Stimulated activated CD8-positive, alpha-beta memory T cell treated with anti-CD3 and anti-CD28 coated beads, Interleukin-12 subunit alpha, Interleukin-12 subunit beta, amount 100 ng/mL, for 1 hour (primary cell): ENCODE data around the gene RAD51C.
"Not testable (repeated sequence)": the region's sequence is repeated elsewhere in the genome, so short reads cannot be mapped to it uniquely, and the experiment has no call there.

Source experiments
- DNase-seq: peaks from one replicate; pipeline ENCODE4 v3.0.0-alpha.2; 2020; ENCODE audit warnings: low read depth

The RAD51C gene

DNA sequence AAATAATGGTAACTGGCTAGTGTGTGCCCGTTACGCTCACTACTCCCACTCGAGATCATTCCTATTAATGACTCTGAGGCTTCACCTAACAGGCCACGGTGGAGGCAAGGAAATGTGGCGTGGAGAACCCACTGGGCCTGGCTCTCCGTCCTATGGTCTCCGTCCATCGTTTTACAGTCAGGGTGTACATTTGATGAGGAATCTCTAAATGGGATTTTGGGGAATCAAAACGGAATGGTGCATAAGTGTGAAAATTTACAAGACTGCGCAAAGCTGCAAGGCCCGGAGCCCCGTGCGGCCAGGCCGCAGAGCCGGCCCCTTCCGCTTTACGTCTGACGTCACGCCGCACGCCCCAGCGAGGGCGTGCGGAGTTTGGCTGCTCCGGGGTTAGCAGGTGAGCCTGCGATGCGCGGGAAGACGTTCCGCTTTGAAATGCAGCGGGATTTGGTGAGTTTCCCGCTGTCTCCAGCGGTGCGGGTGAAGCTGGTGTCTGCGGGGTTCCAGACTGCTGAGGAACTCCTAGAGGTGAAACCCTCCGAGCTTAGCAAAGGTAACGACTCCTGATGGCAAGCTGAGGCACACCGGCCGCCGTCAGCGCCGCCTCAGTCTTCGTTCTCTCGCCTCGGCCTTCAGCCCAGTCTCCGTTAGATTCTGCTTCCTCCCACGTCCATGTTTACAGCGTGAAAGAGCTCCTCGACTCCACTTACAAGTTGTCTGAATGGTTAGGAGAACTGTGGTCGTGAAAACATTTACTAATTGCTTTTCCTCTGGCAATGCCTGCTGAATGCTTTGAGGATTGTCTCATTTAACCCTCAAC lies at the start of gene RAD51C:
TSS of gene RAD51C (plus strand) at position 364 of the 817 bp plus-strand sequence. CDS start at position 406, 42 bp downstream.
- peak; percentile 75 for DNase-seq

- no peak for DNase-seq
These were observed 49.3 kb upstream of the RAD51C start for GRCh38 chr17:58643147-58643546.

DNA sequence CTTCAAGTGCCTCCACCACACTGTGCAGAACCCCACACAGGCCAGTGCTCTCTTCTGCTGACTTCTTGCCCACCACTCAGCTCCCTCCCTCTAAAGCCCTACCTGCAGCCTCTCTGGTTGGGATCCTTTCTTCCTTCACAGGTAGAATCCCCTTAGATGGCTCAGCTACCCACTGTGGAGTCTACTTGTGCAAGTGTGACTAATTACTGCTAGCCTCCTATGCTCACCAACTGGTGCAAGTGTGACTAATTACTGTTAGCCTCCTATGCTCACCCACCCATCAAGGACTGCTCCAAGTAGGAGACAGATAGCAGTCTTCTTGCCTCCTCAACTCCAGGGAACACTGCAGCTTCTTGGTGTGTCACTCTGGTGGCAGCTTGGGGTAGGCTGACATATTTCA lies 44.2 kb upstream of the RAD51C start:
- no peak for DNase-seq

GRCh38 chr17:58657962-58658803 lies 34.2 kb upstream of the RAD51C start:
- DNase-seq = not testable (repeated sequence)

- peak; percentile 63 for DNase-seq
These were observed 33.3 kb upstream of the RAD51C start for GRCh38 chr17:58658804-58659713.

DNA sequence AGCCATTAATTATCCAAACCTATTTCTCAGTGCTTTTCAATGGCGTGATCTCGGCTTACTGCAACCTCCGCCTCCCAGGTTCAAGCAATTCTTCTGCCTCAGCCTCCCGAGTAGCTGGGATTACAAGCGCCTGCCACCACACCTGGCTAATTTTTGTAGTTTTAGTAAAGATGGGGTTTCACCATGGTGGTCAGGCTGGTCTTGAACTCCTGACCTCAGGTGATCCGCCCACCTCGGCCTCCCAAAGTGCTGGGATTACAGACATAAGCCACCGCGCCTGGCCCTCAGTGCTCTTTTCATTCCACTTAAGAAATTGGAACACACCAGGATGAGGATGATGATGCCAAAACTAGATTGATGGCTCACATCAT lies 32.7 kb upstream of the RAD51C start:
- DNase-seq = not testable (repeated sequence)

DNA sequence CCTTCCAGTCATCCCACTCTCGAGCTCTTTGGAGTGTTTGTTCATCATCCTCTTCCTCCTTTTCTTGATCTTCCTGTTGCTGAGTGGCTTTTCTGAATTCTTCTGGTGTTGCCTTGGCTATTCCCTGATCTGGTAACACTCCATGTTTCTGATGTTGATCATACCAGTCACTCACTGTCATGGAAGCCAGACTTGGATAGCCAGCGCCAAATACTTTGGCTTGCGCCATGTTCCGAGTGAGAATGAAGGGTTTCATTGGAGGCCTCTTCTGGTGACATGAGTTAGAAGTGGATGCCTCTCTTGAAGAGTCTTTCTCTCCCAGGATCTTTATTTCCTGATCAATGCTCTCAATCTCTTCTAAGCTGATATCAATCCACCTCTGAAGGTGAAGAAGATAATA lies 31.8 kb upstream of the RAD51C start:
- no peak for DNase-seq

GRCh38 chr17:58661499-58661898 lies 30.9 kb upstream of the RAD51C start:
- no peak for DNase-seq

- DNase-seq = no peak
These were observed 28.1 kb upstream of the RAD51C start for GRCh38 chr17:58664302-58664701.

GRCh38 chr17:58665946-58666857 lies 26.2 kb upstream of the RAD51C start:
- no peak for DNase-seq

- DNase-seq = no peak
These were observed 25.5 kb upstream of the RAD51C start for GRCh38 chr17:58666858-58667267.

DNA sequence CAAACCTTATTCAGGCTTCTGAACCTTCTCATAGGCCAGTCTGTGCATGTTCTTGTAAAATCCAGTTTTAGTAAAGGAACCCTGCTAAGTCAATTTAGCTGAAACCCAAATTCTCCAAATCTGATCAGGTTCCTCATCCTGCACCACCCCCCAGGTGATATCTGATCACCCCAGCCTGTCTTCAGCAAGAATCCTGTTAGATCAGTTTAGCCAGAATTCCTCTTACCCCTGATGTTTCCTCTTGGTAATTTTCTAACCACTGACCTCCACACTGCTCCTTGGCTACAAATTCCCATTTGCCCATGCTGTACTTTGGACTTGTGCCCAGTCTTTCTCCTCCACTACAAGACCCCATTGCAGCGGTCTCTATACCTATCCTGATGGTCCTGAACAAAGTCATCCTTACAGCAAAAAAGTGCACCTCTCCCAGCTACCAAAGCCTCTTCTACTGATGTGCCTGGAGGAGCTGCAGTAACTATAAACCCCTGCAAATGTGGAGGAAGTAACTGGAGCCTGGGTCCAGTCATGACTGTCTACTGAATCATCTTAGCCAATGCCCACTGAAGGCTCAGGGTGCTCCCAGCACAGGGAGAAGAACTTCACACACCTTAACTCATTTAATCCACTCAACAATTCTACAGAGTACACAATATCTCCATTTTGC lies 24.3 kb upstream of the RAD51C start:
- no peak for DNase-seq

GRCh38 chr17:58668598-58668935 lies 23.8 kb upstream of the RAD51C start:
- DNase-seq = no peak

DNA sequence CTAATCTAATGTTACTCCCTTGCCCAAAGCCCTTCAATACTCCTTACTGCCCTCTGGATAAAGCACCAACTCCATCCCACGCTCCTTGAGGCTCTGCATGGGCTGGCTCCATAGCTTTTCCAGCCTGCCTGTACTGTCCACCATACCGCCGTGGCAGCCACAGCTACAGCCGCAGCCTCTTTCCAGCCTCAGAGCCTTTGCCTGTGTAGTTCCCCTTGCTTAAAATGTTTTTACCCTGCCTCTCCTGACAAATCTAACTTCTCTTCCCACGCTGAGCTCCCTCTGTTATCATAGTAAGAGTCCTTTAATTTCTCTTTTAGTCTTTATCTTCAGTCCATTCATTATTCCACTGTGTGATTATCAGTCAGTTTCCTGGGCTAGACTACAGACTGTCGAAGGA lies 22.5 kb upstream of the RAD51C start:
- no peak for DNase-seq

DNA sequence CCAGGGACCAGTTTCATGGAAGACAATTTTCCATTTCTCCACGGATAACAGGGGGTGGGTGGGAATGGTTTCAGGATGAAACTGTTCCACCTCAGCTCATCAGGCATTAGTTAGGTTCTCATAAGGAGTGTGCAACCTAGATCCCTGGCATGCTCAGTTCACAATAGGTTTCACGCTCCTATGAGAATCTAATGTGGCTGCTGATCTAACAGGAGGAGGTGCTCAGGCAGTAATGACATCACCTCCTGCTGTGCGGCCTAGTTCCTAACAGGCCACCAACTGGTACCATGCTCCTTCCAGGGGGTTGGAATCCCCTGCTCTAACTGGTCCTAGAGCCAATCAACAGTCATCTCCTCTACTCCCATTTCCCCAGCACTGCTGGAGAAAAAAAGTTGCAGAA lies 20.4 kb upstream of the RAD51C start:
- no peak for DNase-seq

DNA sequence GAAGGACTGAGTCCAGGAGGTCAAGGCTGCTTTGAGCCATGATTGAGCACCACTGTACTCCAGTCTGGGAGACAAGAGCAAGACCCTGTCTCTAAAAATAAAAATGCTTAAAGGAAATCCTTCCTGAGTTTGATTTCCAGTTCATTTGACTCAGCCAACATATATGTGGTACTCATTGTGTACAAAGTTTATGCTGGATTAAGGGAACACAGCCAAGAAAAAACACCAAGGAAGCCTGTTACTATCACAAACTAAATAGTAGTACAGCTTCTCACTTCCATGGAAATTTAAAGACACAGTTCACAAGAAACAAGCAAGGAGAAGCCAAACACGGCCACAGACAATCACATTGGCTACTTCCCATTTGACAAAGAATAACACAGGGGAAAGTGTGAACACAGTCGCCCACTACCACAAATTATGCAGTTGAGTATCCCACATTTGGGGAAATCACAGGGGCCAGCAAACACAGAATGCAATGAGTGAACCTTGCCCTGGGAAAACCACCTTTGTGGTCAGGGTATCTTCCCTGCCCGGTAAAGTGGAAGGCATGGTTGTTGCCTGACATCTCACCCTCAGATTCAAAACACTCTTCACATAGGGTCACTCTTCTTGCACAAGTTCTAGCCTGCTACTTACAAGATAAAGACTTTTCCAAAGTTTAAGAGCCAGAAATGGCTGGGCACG lies 15.1 kb upstream of the RAD51C start:
- no peak for DNase-seq

DNA sequence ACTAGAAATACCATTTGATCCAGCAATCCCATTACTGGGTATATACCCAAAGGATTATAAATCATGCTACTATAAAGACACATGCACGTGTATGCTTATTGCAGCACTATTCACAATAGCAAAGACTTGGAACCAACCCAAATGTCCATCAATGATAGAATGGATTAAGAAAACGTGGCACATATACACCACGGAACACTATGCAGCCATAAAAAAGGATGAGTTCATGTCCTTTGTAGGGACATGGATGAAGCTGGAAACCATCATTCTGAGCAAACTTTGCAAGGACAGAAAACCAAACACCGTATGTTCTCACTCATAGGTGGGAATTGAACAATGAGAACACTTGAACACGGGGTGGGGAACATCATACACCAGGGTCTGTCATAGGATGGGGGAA lies 14.1 kb upstream of the RAD51C start:
- not testable (repeated sequence) for DNase-seq

GRCh38 chr17:58679263-58680037 lies 13.0 kb upstream of the RAD51C start:
- no peak for DNase-seq

DNA sequence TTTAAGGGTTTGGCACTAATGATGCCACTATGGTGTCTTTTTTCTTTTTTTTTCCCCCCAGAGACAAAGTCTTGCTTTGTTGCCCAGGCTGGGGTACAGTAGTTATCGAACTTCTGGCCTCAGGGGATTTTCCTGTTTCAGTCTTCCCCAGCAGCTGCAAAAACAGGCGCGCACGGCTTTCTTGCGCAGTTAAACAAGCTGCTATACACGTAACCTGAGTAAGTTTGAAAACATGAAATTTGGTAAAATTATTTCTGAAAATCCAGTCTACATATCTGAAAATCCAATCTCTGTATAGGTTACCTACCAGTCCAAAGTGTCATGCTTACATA lies 12.4 kb upstream of the RAD51C start:
- DNase-seq = no peak
